VCaP (cell line): ENCODE results near the gene PLXNA2.

Experiments
- H3K27ac ChIP-seq: fragments of 450-650 bp; 2 replicates; pipeline ENCODE4 v1.5.1; 2017
- CTCF ChIP-seq: fragments of 450-650 bp; conservative IDR thresholded peaks from 2 replicates; pipeline ENCODE4 v1.5.1; 2017; ENCODE audit warnings: mild to moderate bottlenecking, moderate library complexity

The PLXNA2 gene

GRCh38 chr1:208200116-208200515 lies 44.1 kb downstream of the PLXNA2 start:
- no peak for TF ChIP-seq CTCF
- H3K27ac ChIP-seq: no peak overlapping the region

- H3K27ac ChIP-seq: no peak overlapping the region
- no peak for TF ChIP-seq CTCF
These were observed 45.9 kb downstream of the PLXNA2 start for GRCh38 chr1:208198236-208198635.

- no peak overlapping the region for H3K27ac ChIP-seq
- TF ChIP-seq CTCF: no peak
These were observed 49.2 kb downstream of the PLXNA2 start for GRCh38 chr1:208194944-208195343.

GRCh38 chr1:208192995-208193394 lies 51.2 kb downstream of the PLXNA2 start:
- no peak for TF ChIP-seq CTCF
- H3K27ac ChIP-seq: no peak overlapping the region

- no peak for TF ChIP-seq CTCF
- H3K27ac ChIP-seq: no peak overlapping the region
These were observed 53.4 kb downstream of the PLXNA2 start for GRCh38 chr1:208190784-208191183.

GRCh38 chr1:208189716-208190115 lies 54.5 kb downstream of the PLXNA2 start:
- no peak for TF ChIP-seq CTCF

GRCh38 chr1:208189183-208189582 lies 55.0 kb downstream of the PLXNA2 start:
- no peak for TF ChIP-seq CTCF
- no peak overlapping the region for H3K27ac ChIP-seq

More at GRCh38 chr1:208189716-208190115, 54.5 kb downstream of the PLXNA2 start:
- no peak overlapping the region for H3K27ac ChIP-seq

- TF ChIP-seq CTCF: no peak
- H3K27ac ChIP-seq: no peak overlapping the region
These were observed 55.6 kb downstream of the PLXNA2 start for GRCh38 chr1:208188607-208189006.
